GM19193 (cell line): Measurements from ENCODE around the gene SZT2.

ENCODE experiments used
- POLR2A ChIP-seq: IDR thresholded peaks from 4 replicates; pipeline ENCODE4 v1.6.1; 2011; ENCODE audit not compliant: insufficient read depth, insufficient read length; ENCODE audit errors: extremely low read depth

Gene SZT2

GRCh38 chr1:43503534-43503933, 113.8 kb downstream of the SZT2 start:
- no peak for TF ChIP-seq POLR2A
